HG02759 (cell line): ENCODE results near the gene PDZD4.
A peak's percentile ranks its signal among the peaks of the same experiment; 100 is the strongest.

Source experiments
- ATAC-seq: cut with Tn5 transposase; IDR thresholded peaks from one replicate; pipeline ENCODE4 v1.9.1; 2021; ENCODE audit warnings: mild to moderate bottlenecking, moderate library complexity; ENCODE audit not compliant: unreplicated experiment

The PDZD4 gene

GRCh38 chrX:153814591-153815315 lies 15.6 kb downstream of the PDZD4 start:
- no peak for ATAC-seq

DNA sequence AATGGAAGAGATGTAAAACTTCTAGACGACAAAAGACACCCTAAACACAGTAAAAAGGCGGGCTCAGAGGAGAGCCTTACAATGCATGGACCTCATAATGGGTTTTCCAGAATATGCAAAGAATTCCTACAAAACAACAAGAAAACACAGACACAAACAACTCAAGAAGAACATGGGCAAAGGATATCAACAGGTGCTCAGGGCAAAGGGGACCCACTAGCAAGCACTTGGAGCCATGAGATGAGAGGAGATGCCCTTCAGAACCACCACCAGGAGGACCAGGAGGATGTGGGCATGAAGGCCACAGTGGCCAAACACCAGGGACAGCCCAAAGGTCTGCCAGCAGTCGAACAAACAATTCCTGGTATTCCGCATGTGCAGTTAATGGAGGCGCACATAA lies 17.2 kb downstream of the PDZD4 start:
- no peak for ATAC-seq

DNA sequence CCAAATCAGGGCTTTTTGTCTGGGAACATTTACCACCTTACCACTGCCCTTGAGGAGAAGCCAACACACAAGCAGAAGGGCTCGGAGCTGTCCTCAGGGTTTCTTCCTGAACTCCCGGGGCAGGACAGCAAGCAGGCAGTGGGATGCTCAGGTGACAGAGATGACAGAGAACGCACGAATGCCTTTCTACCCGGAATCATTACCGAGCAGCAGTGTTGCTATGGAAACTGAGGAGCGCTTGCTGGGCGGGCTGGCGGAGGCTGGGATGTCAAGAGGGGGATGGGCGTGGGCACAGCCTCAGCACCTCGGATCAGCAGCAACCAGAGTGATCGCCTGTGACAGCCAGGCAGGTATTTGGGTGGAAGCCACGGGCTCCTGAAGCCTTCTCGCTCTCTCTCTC lies 18.1 kb downstream of the PDZD4 start:
- ATAC-seq = no peak

DNA sequence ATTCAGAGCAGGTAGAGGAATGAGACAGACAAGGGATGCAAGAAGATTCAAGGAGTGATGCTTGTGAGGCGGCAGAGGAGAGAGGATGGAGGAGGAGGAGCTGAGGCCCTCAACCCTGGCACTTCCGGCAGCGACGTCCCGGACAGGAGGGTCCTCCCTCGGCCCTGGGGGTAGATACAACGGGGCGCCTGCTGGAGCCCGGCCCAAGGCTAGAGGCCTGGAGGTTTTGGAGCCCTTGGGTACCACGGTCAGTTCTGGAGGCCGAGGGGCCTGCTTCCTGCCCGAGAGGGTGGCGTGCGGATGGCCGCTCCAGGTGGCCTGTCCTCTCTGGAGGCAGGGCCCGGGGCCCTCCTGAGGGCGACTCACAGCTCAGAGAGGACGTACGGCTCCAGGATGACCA lies 22.4 kb downstream of the PDZD4 start:
- no peak for ATAC-seq

- ATAC-seq = no peak
These were observed 23.3 kb downstream of the PDZD4 start for GRCh38 chrX:153806999-153807575.

- ATAC-seq = no peak
These were observed 24.9 kb downstream of the PDZD4 start for GRCh38 chrX:153805436-153805835.

DNA sequence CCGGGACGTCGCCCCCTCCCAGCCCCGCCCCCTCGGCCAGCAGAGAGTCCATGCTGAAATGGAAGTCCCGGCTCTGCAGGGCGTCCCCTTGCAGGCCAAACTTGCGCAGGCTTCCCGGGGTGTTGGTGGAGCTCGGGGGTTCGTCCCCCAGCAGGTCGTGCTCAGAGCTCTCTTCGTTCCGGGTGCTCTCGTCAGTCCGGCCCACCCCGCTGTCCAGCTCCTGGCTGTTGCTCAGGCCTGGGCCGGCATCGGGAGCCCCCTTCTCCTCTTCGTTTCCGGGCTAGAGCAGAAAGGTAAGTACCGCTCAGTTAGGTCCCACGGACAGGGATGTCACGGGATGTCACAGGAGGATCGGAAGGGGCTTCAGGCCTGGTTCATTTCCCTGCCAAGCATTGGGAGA lies 25.7 kb downstream of the PDZD4 start:
- no peak for ATAC-seq

- ATAC-seq = no peak
These were observed 26.2 kb downstream of the PDZD4 start for GRCh38 chrX:153804100-153804595.

DNA sequence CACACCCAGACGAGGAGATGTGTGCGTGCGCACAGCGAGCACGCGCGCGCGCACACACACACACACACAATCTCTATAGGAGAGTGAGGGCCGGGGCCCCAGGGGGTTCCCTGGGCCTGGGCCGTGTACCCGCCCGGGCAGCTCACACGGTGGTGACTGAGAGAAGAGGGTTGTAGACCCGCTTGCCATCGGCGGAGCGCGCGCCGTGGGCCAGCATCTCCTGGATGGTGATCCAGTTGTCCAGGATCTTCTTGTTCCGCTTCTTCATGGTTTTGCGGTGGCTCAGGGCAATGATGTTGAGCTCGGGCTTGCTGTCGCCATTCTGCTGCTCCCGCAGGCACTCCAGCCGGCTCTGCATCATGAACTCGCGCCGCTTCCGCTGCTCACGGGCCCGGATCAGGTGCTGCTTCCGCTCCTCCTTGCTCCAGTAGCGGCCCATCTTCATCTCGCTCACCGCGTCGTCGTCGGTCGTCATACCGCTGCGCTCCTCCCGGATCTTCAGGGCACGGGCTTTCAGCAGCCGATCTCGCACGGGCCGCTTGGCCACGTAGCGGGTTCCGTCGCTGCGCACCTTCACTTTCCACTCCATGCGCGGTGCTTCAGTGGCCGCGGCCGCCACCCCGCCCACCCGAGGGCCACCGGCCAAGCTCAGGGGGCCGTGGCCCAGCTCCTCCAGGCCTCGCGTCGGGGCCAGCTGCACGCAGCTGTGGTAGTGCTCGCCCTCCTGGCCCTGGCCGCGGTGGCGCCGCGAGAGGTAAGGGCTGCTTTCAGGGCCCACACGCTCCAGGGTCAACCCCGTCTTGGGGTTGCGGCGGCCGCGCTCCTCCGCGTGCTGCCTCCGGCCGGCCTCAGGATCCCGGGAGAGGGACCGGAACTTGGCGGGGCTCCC lies 26.9 kb downstream of the PDZD4 start:
- ATAC-seq = no peak

DNA sequence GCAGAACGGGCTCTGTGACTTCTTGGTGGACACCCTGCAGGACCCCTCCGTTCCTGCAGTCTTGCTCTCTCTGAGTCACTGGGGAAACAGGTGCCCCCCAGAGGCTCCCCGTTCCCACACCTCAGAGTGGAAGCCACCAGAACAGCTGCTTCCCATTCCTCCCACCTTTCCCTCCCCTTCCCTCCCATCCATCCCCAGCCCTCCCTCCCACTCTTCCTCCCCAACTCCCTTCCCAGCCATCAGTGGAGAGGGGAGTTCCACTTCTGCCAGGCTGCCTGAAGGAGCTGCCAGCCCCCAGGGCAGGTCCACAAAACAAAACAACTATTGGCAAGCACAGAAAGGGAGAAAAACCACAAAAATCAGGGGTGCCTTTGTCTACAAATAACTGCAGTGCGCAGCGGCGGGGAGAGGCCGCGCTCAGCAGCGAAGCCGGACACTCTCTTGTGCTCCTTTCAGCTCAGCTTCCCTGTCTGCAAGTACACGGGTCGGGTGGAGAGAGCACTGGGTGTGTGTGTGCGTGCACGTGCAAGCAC lies 27.8 kb downstream of the PDZD4 start:
- no peak for ATAC-seq

DNA sequence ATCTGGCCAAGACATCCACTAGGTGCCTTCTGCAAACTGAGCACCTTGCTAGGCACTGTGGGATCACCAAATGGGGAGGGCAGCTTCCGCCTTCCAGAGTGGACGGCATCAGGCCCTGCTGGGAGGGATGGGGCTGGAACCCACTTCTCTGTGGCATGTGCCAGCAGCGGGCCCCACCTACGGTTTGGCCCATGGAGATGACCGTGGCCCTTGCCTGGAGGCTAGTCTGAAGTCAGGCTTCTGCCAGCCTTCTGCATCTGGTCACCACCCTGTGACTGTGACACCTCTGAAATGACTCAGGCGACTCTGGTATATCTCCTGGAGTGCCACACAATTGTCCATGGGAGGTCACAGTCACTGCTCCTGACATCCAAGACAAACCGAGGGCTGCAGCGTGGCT lies 28.7 kb downstream of the PDZD4 start:
- no peak for ATAC-seq

GRCh38 chrX:153800746-153801145 lies 29.6 kb downstream of the PDZD4 start:
- no peak for ATAC-seq

GRCh38 chrX:153800177-153800722 lies 30.1 kb downstream of the PDZD4 start:
- no peak for ATAC-seq

DNA sequence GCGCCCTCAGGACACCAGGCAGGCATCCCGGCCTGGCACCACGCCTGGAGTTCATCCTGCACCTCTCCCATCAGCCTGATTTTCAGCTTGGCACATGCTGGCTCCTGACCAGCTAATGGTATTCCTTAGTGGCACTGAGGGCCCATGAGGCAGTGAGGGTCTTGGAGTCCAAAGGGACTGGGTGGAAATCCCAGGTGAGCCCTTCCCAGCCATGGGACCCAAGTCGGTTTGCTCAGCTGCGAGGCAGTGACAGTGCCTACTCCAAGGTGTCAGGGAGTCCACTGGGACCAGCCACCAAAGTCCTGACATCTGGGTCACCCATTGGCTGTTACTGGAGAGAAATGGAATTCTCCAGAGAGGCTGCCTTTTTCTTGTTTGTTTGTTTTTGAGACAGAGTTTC lies 31.0 kb downstream of the PDZD4 start:
- ATAC-seq = no peak

DNA sequence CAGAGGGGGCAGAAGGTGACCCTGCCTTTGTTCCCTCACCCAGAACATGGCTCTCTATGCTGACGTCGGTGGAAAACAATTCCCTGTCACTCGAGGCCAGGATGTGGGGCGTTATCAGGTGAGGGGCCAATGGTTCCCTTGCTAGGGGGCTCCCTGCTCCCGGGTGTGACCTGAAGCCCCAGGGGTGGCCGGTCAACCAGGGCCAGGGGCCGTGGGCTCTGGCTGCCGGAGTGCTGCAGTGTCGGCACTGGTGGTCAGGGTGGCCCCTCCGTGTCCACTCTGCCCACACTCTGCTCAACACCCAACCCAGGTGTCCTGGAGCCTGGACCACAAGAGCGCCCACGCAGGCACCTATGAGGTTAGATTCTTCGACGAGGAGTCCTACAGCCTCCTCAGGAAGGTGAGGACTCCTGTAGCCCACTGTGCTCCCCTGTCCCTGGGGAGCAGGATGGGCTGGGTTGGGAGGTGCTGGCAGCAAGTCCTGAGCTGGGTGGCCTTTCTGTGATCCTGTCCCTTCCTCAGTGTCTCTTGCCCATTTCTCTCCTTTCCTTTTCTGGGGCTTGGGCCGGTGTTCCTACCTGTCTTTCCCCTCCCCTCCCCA lies 32.8 kb downstream of the PDZD4 start:
- ATAC-seq = no peak

- ATAC-seq = no peak
These were observed 35.2 kb downstream of the PDZD4 start for GRCh38 chrX:153794897-153795816.

DNA sequence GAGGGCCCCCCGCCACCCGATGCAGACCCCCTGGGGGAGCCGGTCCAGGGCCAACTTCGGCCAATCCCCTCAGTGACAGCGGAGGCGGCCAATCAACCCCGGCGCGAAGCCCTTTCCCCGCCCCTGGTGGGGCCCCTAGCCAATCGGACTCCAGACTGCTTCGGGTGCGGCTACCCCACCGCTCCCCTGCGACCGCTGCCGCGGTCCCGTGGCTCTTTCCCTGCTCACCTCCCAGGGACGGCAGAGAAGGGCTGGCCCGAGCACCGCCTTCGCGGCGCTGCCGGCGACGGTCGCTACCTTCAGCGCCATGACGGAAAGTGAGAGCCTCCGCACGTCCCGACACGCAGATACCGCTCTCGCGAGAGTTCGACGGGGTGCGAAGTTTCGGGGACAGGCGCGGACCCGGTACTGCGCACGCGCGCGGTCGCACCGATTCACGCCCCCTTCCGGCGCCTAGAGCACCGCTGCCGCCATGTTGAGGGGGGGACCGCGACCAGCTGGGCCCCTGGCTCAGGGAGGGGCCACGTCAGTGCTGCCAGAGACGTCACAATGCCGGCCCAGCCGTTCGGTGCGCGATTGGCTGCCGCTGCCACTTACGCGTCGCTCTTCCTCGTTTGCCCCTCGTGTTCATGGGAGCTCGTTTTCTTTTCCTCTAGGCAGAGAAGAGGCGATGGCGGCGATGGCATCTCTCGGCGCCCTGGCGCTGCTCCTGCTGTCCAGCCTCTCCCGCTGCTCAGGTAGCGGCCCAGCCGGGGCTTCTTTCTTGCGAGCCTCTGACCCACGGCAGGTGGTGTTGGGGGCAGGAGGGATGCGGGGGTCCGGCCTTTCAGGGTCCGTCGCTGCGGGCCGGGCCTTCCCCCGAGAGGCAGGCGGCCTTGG lies 36.1 kb downstream of the PDZD4 start, which contains the start of the genes IDH3G and SSR4:
IDH3G (minus strand) TSS at position 358 of the 879 bp plus-strand sequence; CDS start at position 309, 49 bp downstream.
SSR4 (plus strand) TSS at position 651 of the 879 bp plus-strand sequence; CDS start at position 671, 20 bp downstream.
- peak; percentile 92 for ATAC-seq

- ATAC-seq = no peak
These were observed 37.1 kb downstream of the PDZD4 start for GRCh38 chrX:153793291-153793690.
